Measurements from ENCODE around the gene PLCB1. TPM values are rescaled to one million over a fixed set of nuclear protein-coding genes. Genes with fewer than 3 reads are reported as not detected.

PLCB1 gene
- total RNA-seq, 1 experiment from 2014 or later, result 2.9 TPM

DNA sequence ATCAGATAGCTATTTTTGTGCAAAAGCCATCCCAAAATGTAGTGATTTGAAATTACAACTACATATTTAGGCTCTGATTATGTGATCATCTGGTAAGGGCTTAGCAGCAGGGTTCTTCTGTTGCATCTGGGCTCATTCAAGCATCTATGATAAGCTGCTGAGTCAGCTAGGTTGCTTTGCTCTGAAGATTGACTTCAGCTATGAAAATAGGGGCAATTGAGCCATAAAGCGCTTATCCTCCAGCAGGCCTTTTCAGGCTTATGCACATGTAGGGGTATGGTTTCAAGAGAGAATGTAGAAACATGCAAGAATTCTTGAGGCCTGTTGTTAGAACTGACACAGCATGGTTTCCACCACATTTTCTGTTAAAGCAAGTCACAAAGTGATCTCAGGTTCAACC is 114.1 kb downstream of the PLCB1 start:
- DNase-seq (ENCODE audit: low read depth), result no peak

GRCh38 chr20:8246716-8247115 is 114.7 kb downstream of the PLCB1 start:
- DNase-seq (ENCODE audit: low read depth), result no peak

DNA sequence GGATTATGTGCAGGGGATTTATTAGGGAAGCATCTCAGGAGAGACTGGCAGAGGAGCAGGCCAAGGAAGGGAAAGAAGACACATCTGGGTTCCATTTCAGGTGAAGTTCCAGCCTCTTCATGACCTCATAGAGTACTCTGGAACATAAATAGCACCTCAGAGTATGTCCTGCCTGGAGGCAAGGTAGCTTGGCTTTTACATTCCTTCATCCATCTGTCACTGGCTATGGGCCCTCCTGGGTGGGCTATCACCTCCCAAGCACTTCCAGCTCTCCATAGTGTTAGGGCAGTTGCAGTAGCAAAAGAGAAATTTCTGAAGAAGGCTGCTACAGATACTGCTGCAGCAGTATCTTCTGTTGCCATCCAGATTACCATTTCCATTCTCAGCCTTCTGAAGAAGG is 116.0 kb downstream of the PLCB1 start:
- no peak for DNase-seq (ENCODE audit: low read depth)

- DNase-seq (ENCODE audit: low read depth), result no peak
Measured at GRCh38 chr20:8249634-8250033, 117.6 kb downstream of the PLCB1 start.

DNA sequence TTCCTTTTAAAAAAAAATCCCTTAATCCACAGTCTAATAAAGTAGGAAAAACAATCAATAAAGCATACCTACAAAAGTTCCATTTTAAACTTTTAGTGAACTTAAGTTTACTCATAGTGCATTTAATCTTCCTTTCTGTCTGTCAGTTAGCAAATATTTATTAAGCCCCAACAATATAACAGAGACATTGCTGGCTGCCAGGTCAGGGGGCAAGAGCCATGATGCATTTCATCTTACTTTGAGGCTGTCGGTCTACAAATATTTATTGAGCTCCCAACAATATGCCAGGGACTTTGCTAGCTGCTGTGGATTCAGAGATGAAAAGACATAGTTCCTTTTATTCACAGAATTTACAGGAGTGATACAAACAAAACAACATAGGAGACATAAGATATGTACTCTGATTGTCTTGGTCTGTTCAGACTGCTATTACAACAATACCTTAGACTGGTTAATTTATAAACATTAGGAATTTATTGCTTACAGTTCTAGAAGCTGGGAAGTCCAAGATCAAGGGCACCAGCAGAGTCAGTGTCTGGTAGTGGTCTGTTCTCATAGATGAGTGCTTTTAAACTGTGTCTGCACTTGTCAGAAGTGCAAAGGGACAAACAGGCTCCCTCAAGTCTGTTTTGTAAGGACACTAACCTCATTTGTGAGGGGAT is 118.6 kb downstream of the PLCB1 start:
- no peak for DNase-seq (ENCODE audit: low read depth)

- DNase-seq (ENCODE audit: low read depth), result no peak
Measured at GRCh38 chr20:8251201-8251575, 119.1 kb downstream of the PLCB1 start.

DNA sequence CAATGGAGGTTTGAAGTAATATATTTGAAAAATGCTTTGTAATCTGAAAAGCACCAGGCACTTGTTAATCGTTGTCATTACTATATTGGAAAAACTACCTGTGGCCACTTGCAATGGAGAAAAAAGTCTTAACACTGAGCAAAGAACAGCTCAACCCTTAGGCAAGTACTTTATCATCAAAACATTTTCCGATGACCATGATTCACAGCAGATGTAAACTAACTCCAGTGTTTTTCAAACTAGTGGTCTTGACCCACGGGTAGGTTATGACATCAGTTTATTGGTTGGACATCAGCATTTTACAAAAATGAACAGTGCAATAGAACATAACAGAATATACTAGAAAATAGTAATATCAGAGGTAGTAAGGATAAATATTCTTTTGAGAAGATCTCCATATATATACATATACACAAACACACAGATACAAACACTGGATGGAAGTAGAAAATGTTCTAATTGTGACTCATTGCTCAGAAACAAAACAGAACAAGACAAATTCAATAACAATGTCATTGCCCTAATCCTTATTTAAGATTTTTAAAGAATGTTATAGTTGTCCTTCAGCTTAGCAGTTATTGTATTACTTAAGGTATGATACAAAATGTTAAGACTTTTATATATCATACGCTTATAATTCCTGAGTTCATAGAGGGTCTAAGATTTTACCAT is 123.0 kb downstream of the PLCB1 start:
- no peak for DNase-seq (ENCODE audit: low read depth)

DNA sequence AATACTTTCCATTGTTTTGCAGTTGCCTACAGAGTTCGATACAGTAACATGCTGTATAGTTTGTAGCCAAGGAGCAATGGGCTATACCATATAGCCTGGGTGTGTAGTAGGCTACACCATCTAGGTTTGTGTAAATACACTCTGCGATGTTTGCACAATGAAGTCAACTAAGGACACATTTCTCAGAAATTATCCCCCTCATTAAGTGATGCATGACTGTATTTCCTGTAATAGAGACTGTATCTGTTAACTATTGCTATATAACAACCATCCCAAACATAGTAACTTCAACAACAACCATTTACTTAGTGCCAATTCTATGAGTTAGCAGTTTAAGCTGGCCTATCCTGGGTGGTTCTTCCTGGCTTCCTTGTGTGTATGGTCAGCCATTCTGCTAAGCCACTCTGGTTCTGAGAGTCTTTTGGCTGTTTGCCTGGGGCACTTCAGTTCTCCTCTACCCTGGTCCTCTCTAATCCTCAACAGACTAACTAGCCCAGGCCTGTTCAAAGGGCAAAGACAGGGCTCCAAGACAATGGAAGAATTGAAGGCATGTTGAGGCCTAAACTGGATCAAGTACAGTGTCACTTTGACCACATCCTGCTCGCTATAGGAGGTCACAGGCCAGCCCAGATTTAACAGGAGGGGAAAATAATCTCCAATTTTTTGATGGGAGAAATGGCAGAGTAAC is 124.0 kb downstream of the PLCB1 start:
- peak; percentile 3 for DNase-seq (ENCODE audit: low read depth)

- no peak for DNase-seq (ENCODE audit: low read depth)
Measured at GRCh38 chr20:8260837-8261251, 128.8 kb downstream of the PLCB1 start.

DNA sequence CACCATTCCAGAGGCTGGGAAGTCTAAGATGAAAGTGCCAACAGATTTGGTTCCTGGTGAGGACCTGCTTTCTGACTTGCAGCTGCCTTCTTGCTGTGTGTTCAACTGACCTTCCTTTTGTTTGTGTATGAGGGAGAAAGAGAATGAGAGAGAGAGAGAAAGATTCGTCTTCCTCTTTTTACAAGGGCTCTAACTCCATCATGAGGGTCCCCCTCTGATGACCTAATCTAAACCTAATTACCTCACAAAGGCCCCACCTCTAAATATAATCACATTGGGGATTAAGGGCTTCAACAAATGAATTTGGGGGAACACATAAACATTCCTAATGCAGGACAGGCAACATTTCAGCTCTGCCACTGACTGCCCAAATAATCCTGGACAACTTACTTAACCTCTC is 130.7 kb downstream of the PLCB1 start:
- no peak for DNase-seq (ENCODE audit: low read depth)

DNA sequence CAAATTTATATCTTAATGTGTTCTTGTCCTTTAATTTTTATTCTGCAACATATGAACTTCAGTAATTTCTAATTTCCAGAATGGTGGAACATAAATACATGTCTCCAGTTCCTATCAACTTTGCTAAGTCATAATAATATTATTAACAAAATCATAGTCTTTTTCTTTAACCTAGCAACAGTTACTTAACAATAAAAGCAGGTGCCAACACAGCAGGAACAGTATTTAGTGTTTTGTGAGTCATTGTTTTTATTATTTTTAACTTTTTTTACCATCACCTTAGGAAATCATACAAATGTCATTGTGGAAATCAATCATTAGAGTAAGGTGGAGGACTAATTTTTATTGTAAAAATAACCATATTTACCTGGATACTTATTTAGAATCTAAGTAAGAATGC is 133.5 kb downstream of the PLCB1 start:
- DNase-seq (ENCODE audit: low read depth), result no peak

DNA sequence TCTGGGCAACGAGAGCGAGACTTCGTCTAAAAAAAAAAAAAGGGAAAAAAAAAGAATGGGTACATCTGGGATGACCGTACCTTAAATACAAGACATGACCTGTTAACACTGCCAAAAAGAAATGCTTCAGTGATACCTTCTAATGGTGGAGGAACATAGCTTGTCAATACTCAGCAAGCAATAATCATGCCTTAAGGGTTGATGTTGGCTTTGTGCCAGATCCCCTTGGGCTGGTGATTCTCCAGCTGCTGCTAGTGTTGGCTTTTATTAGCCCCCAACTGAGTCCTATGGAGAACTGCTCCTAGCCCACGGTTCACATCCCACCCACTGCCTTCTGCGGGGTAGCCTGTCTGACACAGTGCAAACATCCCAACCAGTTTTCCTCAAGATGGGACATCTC is 134.9 kb downstream of the PLCB1 start:
- DNase-seq (ENCODE audit: low read depth), result no peak

GRCh38 chr20:8271727-8272126 is 139.7 kb downstream of the PLCB1 start:
- DNase-seq (ENCODE audit: low read depth), result no peak

DNA sequence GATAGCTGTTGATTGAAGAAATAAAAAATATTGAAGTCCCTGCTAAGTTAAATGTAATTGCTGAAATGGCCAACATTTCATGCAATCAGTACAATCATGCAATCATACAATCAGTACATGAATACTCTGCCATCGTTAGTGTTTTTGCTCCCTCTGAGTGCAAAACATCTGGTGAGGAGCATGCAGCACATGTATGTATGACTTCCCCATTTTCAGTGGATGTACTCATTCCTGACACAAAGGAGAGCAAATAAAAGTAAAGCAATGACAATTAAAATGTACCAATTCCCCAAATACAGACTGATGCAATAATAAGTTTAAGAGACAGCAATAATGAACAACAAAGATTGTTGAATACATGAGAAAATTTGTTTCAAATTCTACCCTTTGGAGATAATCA is 140.7 kb downstream of the PLCB1 start:
- no peak for DNase-seq (ENCODE audit: low read depth)

GRCh38 chr20:8284902-8285301 is 152.8 kb downstream of the PLCB1 start:
- DNase-seq (ENCODE audit: low read depth), result no peak

DNA sequence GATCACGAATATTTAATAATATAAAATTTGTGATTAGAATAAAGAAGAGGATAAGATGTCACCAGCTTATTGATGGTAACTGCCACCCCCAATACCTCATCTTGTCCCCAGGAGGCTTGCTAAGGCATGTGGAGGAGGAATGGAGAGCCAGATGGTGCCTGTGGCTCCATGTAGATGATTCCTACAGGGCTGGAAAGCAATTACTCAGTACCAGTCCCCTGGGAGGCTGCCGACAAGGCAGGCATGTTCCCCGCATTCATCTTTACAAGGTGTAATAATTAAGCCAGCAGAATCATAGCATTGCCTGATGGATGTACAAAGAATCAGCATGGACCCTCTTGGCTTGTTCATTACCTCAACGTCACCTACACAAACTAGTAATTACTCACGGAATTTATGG is 155.3 kb downstream of the PLCB1 start:
- DNase-seq (ENCODE audit: low read depth), result no peak

DNA sequence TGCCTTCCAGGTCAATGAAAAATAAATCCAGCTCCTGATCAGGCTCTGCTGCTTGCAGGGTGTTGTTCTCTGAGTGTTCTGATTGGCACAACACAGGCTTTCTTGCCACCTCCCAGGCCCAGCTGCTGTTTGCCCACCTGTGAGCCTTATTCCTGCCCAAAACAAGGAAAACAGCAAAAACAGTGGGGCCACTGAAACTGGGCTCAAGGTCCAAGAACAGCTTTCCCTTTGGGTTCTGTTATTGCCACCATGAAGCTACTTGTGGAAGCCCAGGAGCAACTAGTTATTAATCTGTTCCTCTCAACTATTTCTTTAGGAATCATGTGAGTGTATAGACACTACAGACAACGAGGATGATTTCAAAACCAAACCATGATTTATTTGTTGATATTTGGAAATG is 159.1 kb downstream of the PLCB1 start:
- DNase-seq (ENCODE audit: low read depth), result no peak

GRCh38 chr20:8291873-8292272 is 159.8 kb downstream of the PLCB1 start:
- DNase-seq (ENCODE audit: low read depth), result no peak

DNA sequence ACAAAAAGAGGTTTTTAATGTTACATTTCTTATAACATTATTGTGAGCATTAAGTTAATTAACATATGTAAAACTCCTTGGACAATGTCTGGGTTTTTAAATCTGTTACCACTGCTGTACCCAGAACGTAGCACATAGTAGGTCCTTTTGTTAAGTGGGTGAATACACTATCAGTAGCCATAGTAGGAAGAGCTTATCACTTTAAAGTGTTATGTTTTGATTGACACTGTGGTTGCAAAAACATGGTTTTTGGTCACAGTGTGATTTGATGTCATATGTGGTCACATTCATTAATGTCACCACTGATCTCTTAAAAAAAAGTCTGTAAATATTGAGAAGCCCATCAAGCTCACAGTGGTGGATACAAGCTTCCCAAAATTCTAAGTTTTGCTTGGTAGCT is 160.7 kb downstream of the PLCB1 start:
- DNase-seq (ENCODE audit: low read depth), result no peak

DNA sequence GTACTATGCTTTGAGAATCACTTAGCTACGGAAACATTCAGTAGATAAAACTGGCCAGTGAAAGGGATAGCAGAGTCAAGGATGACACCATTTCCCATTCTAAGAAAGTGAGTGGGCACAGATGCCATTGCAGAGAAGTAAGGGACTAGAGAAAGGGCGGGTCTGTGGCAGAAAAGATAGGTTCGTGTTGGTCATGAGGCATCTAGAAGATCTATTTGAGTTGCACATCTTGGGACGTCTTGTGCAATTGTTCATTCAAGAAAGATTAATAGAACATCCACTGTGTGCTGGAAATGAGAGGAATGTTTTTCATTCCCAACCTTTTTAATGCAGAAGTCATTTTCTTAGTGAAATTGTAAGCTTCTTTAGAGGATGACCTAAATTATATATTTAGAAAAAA is 161.7 kb downstream of the PLCB1 start:
- DNase-seq (ENCODE audit: low read depth), result no peak

DNA sequence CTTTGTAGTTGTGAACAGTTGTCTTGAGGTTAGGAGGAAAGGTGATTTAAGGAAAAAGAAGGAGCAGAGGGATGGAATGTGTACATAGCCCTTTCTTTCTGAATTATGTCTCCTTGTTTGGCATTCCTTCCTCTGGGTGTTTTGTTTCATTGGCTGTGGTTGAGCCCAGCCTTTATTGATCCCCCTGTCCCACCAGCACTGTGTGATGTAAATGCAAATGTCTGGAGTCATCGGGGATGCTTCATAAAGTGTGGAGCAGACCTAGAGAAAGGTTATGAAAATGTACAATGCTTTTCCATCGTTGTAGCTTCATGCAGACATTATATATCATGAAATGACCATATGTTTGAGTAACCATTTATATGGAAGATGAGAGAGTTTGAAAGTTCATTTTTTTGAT is 164.5 kb downstream of the PLCB1 start:
- no peak for DNase-seq (ENCODE audit: low read depth)

GRCh38 chr20:8298426-8299043 is 166.5 kb downstream of the PLCB1 start:
- DNase-seq (ENCODE audit: low read depth), result no peak

DNA sequence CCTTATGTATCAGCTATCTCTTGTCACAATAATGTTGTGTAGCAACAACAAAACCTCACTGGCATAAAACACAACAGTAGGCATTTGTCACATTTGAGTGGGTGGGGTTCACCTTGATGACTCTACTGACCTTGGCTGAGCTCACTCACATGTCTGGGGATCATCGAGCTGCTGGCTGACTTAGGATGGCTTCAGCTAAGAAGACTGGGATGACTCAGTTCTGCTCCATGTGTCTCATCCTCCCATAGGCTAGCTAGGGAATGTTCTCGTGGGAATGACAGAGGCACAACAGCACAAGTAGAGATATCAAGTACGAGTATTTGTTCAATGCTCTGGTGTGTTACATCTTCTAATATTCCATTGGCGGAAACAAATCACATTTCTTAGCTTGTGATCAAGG is 167.9 kb downstream of the PLCB1 start:
- DNase-seq (ENCODE audit: low read depth), result peak; percentile 9

Data from Daoy (cell line).